Effector CD4-positive, alpha-beta T cell (primary cell): ENCODE results near the gene ANKRD20A1. TPM values are rescaled to one million over a fixed set of nuclear protein-coding genes. Genes with fewer than 3 reads are reported as not detected.
"Not testable (repeated sequence)": the region's sequence is repeated elsewhere in the genome, so short reads cannot be mapped to it uniquely, and the experiment has no call there.

ENCODE experiments used
- DNase-seq: peaks from one replicate; pipeline ENCODE4 v3.0.0-alpha.2; 2020
- total RNA-seq: gene quantifications from one replicate; lab custom pipeline; 2026; lab: John Stamatoyannopoulos, UW

The ANKRD20A1 gene
- total RNA-seq, result not detected

- not testable (repeated sequence) for DNase-seq
Measured at GRCh38 chr9:67858871-67859270, at the start of gene ANKRD20A1. TSS of gene ANKRD20A1 (plus strand) at chr9:67858931. CDS start at chr9:67859427, 496 bp downstream.

GRCh38 chr9:67832088-67832487, 26.6 kb upstream of the ANKRD20A1 start:
- not testable (repeated sequence) for DNase-seq
